ENCODE results near the gene C1QL4. TPM values are rescaled to one million over a fixed set of nuclear protein-coding genes. Genes with fewer than 3 reads are reported as not detected.

C1QL4 gene
- total and polyA plus RNA-seq, 11 donors = not detected

DNA sequence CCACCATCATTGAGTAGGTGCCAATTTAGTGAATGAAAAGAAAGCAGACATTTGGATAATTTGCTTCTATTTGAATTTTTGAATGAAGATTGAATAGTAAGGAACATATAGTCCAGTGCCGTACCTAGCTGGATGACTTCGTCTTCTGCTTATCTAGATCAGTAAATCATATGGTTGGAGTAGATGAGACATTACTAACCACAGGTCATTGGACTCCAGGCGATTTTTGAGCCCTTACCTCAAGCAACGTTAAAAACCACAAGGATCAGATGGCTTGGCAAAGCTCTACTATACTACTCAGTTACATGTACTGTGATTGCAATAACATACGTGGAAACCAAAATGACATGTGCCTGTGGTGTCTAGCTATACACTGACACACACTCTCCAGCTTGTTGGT, 28.6 kb upstream of the C1QL4 start:
- H3K27me3 ChIP-seq = no peaks in the 10 kb centered on the region
- H3K9me3 ChIP-seq = no peaks in the 10 kb centered on the region
- 80 to 88% (median 82%) methylated on average over 5 of the region's 5 CpGs for WGBS, 4 donors
- ATAC-seq (no peak), DNase-seq (no peak)
- peak overlapping the region in 3 of 12 donors; percentile 3 to 92 (median 82) for H3K4me3 ChIP-seq
- H3K4me1 ChIP-seq = peaks cover 3 to 47% (median 25%) of the 10 kb centered on the region in 12 donors
- no peaks in the 10 kb centered on the region for H3K36me3 ChIP-seq
- peak overlapping the region in 1 of 12 donors; percentile 96 for H3K27ac ChIP-seq
- intact Hi-C loops (cut with DNase I) = loop anchor here in 2 of 10 donors (2.0 to 10.0 kb wide), 3 partner anchors 145 to 217 kb away; no protein-coding TSS in a partner anchor
- TF ChIP-seq CTCF (IDR thresholded peaks at IDR 0.05) = no peak
- TF ChIP-seq POLR2A (IDR thresholded peaks at IDR 0.05) = no peak

DNA sequence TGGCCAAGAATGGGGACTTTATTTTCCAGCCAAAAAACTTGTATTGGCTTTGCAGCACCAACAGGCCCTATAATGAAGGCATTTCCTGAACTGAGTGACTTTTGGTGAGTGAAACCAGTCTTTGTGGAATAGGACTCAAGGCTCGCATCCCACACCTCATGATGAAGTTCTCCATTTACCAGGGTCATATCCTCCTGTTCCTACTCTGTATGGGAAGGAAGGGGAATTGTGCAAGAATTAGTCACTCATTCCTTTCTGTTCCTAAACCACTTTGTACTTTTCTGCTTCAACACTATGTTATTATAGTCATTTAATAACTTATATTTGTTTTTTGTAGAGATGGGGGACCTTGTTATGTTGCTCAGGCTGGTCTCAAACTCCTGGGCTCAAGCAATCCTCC, 28.0 kb upstream of the C1QL4 start:
- intact Hi-C loops (cut with DNase I) = loop anchor here in 2 of 10 donors (2.0 to 10.0 kb wide), 3 partner anchors 146 to 217 kb away; no protein-coding TSS in a partner anchor
- DNase-seq = no peak
- TF ChIP-seq CTCF (IDR thresholded peaks at IDR 0.05) = no peak
- no peak for TF ChIP-seq POLR2A (IDR thresholded peaks at IDR 0.05)
- Histone ChIP-seq H3K36me3 (no peaks in the 10 kb centered on the region), H3K27ac (peak overlapping the region in 1 of 12 donors; percentile 49), H3K4me3 (no peak overlapping the region), H3K9me3 (no peaks in the 10 kb centered on the region), H3K4me1 (peaks cover 3 to 44% (median 24%) of the 10 kb centered on the region in 12 donors), H3K27me3 (peaks cover 0 to 4% (median 0%) of the 10 kb centered on the region in 9 donors)
- ATAC-seq = no peak
- WGBS, 4 donors = 79 to 96% (median 89%) methylated on average over 1 of the region's 1 CpG

DNA sequence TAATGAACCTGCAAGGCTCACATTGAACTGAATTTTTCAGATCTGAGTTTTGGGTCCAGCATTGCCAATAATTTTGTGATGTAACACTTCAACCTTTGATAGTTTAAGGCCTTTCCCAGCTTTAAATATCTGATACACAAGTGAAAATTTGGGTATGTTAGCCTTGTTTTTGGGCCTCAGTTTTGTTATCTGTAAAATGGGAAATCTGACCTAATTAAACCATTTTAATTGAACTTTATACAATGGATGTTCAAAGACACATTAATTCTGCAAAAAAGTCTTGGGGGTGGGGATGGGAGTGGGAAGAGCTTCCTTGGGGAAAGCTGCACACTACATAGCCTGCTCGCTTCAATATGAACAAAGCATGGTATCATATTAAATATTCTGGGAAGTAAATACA, 25.1 kb upstream of the C1QL4 start:
- TF ChIP-seq POLR2A (IDR thresholded peaks at IDR 0.05) (no peak), CTCF (IDR thresholded peaks at IDR 0.05) (no peak)
- 94 to 100% (median 99%) methylated on average over 1 of the region's 1 CpG for WGBS, 4 donors
- intact Hi-C loops (cut with DNase I) = loop anchor here in 1 of 10 donors (10.0 kb wide), 1 partner anchor 213 kb away; no protein-coding TSS in a partner anchor
- H3K27me3 ChIP-seq = peaks cover 0 to 6% (median 0%) of the 10 kb centered on the region in 9 donors
- no peak overlapping the region for H3K27ac ChIP-seq
- H3K4me1 ChIP-seq = peaks cover 0 to 27% (median 6%) of the 10 kb centered on the region in 12 donors
- no peaks in the 10 kb centered on the region for H3K9me3 ChIP-seq
- H3K4me3 ChIP-seq = no peak overlapping the region
- DNase-seq (no peak), ATAC-seq (no peak)
- H3K36me3 ChIP-seq = no peaks in the 10 kb centered on the region

DNA sequence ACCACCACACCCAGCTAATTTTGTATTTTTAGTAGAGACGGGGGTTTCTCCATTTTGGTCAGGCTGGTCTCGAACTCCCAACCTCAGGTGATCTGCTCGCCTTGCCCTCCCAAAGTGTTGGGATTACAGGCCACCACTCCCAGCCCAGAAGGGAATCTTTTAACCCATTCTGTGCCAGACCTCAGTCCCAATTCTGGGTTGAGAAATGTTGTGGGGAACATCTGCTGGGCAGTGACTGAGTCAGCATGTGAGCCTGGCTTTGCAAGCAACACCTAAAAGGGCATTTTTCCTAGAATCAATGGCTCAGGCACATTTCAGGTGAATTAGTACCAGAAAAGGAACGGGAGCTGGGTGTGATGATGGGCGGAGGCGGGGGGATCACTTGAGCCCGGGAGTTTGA, 22.7 kb upstream of the C1QL4 start:
- no peak for DNase-seq
- no peaks in the 10 kb centered on the region for H3K36me3 ChIP-seq
- H3K27ac ChIP-seq = no peak overlapping the region
- intact Hi-C loops (cut with DNase I) = loop anchor here (2.0 to 10.0 kb wide), 6 partner anchors 153 to 348 kb away; partner anchors contain the start of gene FMNL3 (in 1 of the 10)
- H3K27me3 ChIP-seq = peaks cover 0 to 6% (median 0%) of the 10 kb centered on the region in 9 donors
- TF ChIP-seq POLR2A (IDR thresholded peaks at IDR 0.05) = no peak
- TF ChIP-seq CTCF (IDR thresholded peaks at IDR 0.05) = no peak
- peaks cover 0 to 11% (median 0%) of the 10 kb centered on the region in 12 donors for H3K4me1 ChIP-seq
- H3K4me3 ChIP-seq = no peak overlapping the region
- H3K9me3 ChIP-seq = no peaks in the 10 kb centered on the region
- no peak for ATAC-seq
- WGBS, 4 donors = 70 to 87% (median 81%) methylated on average over 7 of the region's 7 CpGs

Data from heart left ventricle (tissue), 16 donors.